ENCODE measurements around the gene TEX19. TPM values are rescaled to one million over a fixed set of nuclear protein-coding genes. Genes with fewer than 3 reads are reported as not detected.

TEX19 gene
- polyA plus RNA-seq, 2 of the 4 experiments (the other 2 are of a cell fraction): 0.43 to 0.50 TPM

- no peak for DNase-seq (ENCODE audit: low read depth in 1 of 2, low spot score in 1 of 2)
- ATAC-seq: no peak
- ChIA-PET CTCF (interaction anchor here (0.8 to 1.5 kb wide), 5 partner anchors 12 to 270 kb away, joined by 3 to 4 read pairs (median 3); no protein-coding TSS in a partner anchor), POLR2A (no interaction called here)
- H3K9me3 ChIP-seq: no peaks in the 10 kb centered on the region
- H3K4me2 ChIP-seq: no peak overlapping the region
- no peak for FAIRE-seq
- no peak overlapping the region for H3K4me3 ChIP-seq
- no peak overlapping the region for H3K27ac ChIP-seq
- WGBS (ENCODE audit: missing lambda C conversion rate): 89% methylated on average over 29 of the region's 34 CpGs
- no peak for TF ChIP-seq FOXS1 (CRISPR knock-in tag; IDR thresholded peaks at IDR 0.05)
- TF ChIP-seq CBX2 (IDR thresholded peaks at IDR 0.05; ENCODE audit: borderline replicate concordance, low read depth): no peak
- no peak for TF ChIP-seq ZC3H11A (IDR thresholded peaks at IDR 0.05)
- no peak for TF ChIP-seq MAFK (IDR thresholded peaks at IDR 0.05; ENCODE audit: partially characterized antibody)
- no peak for TF ChIP-seq GATA3 (IDR thresholded peaks at IDR 0.05; ENCODE audit: borderline replicate concordance)
- no peak for TF ChIP-seq KDM5A (IDR thresholded peaks at IDR 0.05)
- no peak for TF ChIP-seq HDAC2 (IDR thresholded peaks at IDR 0.05)
- TF ChIP-seq ZNF302 (CRISPR knock-in tag; IDR thresholded peaks at IDR 0.05): no peak
- TF ChIP-seq RFX5 (IDR thresholded peaks at IDR 0.05): no peak
- no peak for TF ChIP-seq POLR2A (IDR thresholded peaks at IDR 0.05; ENCODE audit: low read length)
- no peak for TF ChIP-seq CHD2 (IDR thresholded peaks at IDR 0.05; ENCODE audit: low read length, partially characterized antibody)
- TF ChIP-seq, protein P1, sequence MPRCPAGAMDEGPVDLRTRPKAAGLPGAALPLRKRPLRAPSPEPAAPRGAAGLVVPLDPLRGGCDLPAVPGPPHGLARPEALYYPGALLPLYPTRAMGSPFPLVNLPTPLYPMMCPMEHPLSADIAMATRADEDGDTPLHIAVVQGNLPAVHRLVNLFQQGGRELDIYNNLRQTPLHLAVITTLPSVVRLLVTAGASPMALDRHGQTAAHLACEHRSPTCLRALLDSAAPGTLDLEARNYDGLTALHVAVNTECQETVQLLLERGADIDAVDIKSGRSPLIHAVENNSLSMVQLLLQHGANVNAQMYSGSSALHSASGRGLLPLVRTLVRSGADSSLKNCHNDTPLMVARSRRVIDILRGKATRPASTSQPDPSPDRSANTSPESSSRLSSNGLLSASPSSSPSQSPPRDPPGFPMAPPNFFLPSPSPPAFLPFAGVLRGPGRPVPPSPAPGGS (IDR thresholded peaks at IDR 0.05): no peak
- TF ChIP-seq EHF (CRISPR knock-in tag; IDR thresholded peaks at IDR 0.05): no peak
- no peak for TF ChIP-seq KDM1A (IDR thresholded peaks at IDR 0.05; ENCODE audit: low read depth)
- H3K4me1 ChIP-seq: peaks cover 14% of the 10 kb centered on the region
These were observed 31.2 kb downstream of the TEX19 start for GRCh38 chr17:82390015-82390859.

DNA sequence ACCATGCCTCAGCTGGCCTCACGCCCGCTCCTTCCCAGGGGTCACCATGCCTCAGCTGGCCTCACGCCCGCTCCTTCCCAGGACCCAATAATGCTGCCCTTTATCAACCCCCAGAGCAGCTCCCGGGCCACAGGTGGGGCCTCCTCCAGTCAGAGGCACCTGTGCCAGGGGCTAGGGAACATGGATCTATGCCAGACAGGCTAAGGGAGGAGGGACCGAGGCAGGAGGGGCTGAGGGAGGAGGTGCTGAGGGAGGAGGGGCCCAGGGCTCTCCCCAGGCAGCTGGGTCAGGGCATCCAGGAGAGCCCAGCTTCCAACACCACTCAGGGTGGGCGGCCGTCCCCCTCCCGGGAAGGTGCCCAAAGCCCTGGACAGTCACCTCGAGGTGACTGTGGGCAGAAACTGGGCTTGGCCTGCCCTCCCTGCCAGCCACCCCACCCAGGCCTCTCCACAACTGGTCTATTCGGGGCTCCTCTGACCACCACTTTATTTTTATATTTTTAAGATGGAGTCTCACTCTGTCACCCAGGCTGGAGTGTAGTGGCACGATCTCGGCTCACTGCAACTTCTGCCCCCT lies 31.9 kb downstream of the TEX19 start:
- no peak overlapping the region for H3K4me3 ChIP-seq
- WGBS (ENCODE audit: missing lambda C conversion rate): 73% methylated on average over 8 of the region's 13 CpGs
- no peak for DNase-seq (ENCODE audit: low read depth in 1 of 2, low spot score in 1 of 2)
- FAIRE-seq: no peak
- TF ChIP-seq HOXB5 (CRISPR knock-in tag; IDR thresholded peaks at IDR 0.05): no peak
- TF ChIP-seq JUNB (IDR thresholded peaks at IDR 0.05): no peak
- TF ChIP-seq SMC3 (IDR thresholded peaks at IDR 0.05): no peak
- no peak for TF ChIP-seq MYC (IDR thresholded peaks at IDR 0.05; ENCODE audit: borderline replicate concordance, low read length)
- no peak for TF ChIP-seq PBX3 (IDR thresholded peaks at IDR 0.05)
- TF ChIP-seq, protein P2, sequence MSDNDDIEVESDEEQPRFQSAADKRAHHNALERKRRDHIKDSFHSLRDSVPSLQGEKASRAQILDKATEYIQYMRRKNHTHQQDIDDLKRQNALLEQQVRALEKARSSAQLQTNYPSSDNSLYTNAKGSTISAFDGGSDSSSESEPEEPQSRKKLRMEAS (IDR thresholded peaks at IDR 0.05): no peak
- no peak for TF ChIP-seq USF2 (IDR thresholded peaks at IDR 0.05)
- no peak for TF ChIP-seq PHF8 (IDR thresholded peaks at IDR 0.05; ENCODE audit: borderline replicate concordance, low read depth)
- no peak for TF ChIP-seq TFCP2L1 (CRISPR knock-in tag; IDR thresholded peaks at IDR 0.05)
- no peak for TF ChIP-seq MAFK (IDR thresholded peaks at IDR 0.05; ENCODE audit: partially characterized antibody)
- TF ChIP-seq CBX8 (IDR thresholded peaks at IDR 0.05): no peak
- no peak for TF ChIP-seq CBX2 (IDR thresholded peaks at IDR 0.05; ENCODE audit: borderline replicate concordance, low read depth)
- no peak for TF ChIP-seq BHLHE40 (IDR thresholded peaks at IDR 0.05; ENCODE audit: low read depth, low read length)
- TF ChIP-seq JUN (IDR thresholded peaks at IDR 0.05): no peak
- CTCF ChIA-PET: interaction anchor here (0.8 to 1.5 kb wide), 3 partner anchors 40 to 90 kb away, joined by 3 to 5 read pairs (median 3); no protein-coding TSS in a partner anchor
- POLR2A ChIA-PET: no interaction called here
- peaks cover 7% of the 10 kb centered on the region; the same call in 2 of the 3 replicates for H3K4me1 ChIP-seq
- H3K9me3 ChIP-seq: no peaks in the 10 kb centered on the region
- H3K4me2 ChIP-seq: no peak overlapping the region
- no peak overlapping the region for H3K27ac ChIP-seq
- ATAC-seq: no peak

Data from A549 (cell line).